Non-pigmented ciliary epithelial cell (primary cell): ENCODE data around the gene RNF114.
"Not testable (repeated sequence)": the region's sequence is repeated elsewhere in the genome, so short reads cannot be mapped to it uniquely, and the experiment has no call there.

Experiments
- DNase-seq: peaks from one replicate; pipeline ENCODE4 v3.0.0-alpha.2; 2010; ENCODE audit warnings: low read depth

The RNF114 gene

GRCh38 chr20:49928411-49929141 is 7.6 kb upstream of the RNF114 start:
- DNase-seq, result peak; percentile 65

DNA sequence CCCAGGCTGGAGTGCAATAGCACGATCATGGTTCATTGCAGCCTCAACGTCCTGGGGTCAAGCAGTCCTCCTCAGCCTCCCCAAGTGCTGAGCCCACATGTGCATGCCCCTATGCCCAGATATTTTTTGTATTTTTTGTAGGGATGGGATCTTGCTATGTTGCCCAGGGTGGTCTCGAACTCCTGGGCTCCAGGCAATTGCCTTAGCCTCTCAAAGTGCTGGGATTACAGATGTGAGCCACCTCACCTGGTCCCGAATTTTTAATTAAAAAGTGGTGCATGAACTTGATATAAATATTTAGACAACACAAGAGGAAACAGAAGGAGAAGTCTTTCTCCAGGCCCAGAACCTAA is 7.1 kb upstream of the RNF114 start:
- DNase-seq, result no peak

- DNase-seq, result no peak
Measured at GRCh38 chr20:49935746-49936152, 448 bp upstream of the RNF114 start.

DNA sequence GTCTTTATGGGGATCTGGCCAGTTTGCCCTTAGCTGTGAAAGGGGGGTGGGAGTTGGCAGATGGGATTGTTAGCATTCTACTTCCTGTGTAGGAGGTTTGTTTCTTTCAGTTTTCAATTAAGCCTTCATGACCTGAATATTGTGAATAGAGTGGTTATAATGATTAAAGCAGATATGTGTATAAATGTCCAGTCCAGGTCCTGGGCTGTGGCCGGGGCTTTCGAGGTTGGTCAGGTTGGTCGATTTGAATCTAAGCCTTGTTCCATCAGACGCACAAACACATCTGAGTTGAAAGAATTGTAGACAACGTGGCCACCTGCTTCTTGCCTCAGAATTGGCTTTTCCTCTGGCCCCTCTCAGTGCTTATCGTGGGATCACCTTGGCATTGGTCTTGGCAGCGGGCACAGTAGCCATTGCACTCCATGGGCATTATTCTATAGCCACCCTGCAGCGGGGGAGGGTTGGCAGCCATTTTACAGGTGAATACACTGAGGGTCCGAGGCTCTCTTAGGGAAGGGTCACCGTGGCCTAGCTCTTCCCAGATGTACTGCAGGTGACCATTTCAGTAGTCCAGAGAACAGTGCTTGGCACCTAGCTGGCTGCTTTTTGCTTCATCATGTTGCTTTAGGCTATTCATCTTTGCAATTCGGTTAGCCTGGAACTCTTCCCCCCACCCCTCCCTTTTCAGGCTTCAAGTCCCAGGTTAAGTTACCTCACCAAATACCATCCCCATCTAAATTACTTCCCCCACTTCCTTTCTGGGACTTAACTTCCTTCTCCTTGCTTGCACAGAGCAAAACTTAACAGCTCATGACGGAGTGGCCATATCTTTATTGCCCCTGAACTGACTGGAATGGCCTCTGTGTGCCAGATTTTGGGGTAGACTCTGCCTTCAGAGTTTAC is 1.1 kb downstream of the RNF114 start:
- DNase-seq, result no peak

DNA sequence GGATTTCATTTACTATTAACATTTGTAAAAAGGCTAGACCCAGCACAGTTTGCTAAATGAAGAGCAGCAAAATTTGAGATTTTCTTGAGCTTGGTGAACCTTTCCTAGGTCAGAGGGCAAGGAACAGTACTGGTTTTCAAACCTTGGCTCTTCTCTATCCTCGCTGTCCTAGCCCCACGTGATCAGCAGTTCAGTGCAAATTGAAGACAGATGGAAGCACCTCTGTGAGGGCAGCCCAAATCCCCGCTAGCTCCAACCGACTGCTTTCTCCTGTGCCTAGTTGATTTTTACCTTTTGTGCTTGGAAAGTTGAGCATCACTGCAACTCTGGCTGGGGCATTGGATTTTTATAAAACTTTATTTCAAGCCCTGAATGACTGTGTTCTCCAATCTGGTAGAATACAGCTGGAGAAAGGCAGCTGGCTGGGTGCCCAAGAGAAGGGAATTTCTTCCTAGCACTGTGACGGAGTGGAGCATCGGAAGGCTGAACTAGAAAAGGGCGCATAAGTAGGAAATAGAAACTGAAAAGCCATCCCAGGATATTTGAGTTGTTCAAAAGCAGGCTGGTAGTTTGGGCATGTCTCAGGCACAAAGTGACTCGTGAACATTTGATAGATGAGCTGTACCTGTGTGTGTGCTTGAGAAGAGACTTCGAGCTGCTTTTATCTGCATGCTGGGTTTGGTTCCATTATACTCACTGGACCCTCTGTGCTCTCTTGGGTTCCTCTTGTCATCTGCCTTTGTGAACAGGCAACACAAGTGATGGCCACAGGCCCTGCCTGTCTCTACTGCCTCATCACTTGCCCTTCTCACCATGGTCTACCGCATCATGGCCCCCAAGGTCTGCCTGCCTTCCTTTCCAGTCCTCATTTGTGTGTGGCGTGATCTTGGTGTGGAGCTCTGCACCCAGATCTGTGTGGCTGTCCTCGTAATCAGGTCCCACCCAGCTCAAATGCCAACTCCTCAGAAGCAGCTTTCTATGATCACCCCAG is 2.3 kb downstream of the RNF114 start:
- no peak for DNase-seq

DNA sequence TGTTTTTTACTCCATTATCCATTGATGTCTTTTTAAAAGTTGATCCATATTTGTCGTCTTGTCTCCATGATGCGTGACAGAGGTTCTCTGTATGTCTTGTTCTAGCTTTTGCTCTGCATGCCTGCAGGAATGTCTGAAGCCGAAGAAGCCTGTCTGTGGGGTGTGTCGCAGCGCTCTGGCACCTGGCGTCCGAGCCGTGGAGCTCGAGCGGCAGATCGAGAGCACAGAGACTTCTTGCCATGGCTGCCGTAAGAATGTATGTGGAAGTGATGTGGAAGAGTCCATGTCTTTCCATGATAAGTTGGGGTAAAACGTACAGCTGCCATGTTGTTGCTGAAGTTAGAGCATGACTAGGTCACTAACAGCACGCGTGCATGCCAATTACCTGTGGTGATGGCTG is 5.3 kb downstream of the RNF114 start:
- no peak for DNase-seq

GRCh38 chr20:49942303-49942702 is 6.1 kb downstream of the RNF114 start:
- DNase-seq, result no peak

- DNase-seq, result no peak
Measured at GRCh38 chr20:49942942-49943341, 6.7 kb downstream of the RNF114 start.

DNA sequence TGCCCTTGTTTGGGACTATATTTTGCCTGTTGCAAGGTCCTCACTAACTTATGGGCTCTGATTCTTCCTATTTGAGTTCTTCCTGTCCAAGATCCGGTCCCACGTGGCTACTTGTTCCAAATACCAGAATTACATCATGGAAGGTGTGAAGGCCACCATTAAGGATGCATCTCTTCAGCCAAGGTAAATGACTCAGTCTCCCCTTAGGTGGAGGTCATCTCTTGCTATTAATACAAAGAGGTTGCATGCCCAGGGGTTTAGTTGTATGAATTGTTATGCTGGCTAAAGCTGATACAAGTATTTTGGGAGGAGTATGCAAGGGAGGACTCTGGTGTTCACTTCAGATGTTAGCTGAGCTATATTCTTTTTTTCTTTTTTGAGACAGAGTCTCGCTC is 9.1 kb downstream of the RNF114 start:
- DNase-seq, result no peak

DNA sequence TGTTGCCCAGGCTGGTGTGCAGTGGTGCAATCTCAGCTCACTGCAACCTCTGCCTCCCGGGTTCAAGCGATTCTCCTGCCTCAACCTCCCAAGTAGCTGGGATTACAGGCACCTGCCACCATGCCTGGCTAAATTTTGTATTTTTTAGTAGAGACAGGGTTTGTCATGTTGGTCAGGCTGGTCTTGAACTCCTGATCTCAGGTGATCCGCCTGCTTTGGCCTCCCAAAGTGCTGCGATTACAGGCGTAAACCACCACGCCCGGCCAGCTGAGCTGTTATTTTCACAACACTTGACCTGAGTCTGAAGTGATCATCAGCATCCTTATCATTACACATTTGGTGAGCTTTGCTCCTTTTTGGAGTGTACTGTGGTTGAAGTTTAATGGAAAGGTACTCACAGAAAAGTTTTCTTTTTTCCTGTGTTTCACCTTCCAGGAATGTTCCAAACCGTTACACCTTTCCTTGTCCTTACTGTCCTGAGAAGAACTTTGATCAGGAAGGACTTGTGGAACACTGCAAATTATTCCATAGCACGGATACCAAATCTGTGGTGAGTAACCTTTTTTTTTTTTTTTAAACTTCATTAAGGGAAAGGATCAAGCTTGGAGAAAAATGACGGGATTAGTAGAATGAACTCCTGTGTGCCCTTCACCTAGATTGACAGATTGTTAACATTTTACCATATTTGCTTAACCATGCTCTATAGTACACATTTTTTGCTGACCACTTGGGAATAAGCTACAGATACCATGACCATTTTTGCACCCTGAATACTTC is 9.7 kb downstream of the RNF114 start:
- no peak for DNase-seq

- DNase-seq, result no peak
Measured at GRCh38 chr20:49948178-49948577, 12.0 kb downstream of the RNF114 start.

DNA sequence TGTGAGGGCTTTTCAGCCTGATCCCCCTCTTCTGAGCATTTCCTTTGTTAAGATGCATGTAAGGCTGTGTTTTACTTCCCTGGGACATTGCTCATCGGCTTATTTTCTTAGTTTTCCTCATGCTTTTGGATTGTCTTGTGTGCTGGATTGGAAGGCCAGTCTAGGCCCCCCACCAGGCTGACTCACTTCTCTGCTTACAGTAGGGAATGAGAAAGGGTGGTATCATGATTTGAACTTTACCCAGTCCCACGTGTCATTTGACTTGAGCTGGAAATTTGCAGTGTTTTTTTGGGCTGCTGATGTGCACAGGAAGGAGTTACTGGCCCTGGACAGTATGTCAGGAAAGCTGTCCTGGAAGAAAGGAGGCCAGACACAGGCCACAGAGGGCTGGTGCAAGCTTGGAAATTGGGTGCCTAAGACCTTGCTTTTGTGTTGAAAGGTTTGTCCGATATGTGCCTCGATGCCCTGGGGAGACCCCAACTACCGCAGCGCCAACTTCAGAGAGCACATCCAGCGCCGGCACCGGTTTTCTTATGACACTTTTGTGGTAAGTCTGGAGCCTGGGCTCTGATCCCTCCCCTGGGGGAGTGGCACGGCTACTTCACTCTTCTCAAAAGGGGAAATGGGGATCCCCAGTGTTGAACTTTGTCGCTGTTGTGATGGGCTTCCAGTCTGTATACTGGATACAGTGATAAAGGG is 12.8 kb downstream of the RNF114 start:
- peak; percentile 83 for DNase-seq

- no peak for DNase-seq
Measured at GRCh38 chr20:49951151-49951550, 15.0 kb downstream of the RNF114 start.

DNA sequence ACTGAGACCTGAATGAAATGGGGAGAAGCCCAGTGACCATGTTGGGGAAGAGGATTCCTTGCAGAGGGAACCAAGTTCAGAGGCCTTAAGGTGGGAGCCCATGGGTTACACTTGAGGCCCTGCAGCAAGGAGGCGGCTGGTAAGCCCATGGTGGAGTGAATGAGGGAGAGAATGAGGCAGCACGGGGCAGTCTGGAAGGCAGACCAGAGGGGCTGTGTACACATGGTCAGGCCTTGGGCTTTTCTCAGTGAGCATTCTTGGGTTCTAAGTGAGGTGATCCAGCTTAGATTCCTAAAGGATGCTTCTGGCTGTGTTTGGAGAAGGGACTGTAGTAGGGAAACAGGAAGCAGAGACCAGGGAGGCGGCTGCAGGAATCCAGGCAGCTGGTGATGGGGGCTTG is 19.0 kb downstream of the RNF114 start:
- no peak for DNase-seq

DNA sequence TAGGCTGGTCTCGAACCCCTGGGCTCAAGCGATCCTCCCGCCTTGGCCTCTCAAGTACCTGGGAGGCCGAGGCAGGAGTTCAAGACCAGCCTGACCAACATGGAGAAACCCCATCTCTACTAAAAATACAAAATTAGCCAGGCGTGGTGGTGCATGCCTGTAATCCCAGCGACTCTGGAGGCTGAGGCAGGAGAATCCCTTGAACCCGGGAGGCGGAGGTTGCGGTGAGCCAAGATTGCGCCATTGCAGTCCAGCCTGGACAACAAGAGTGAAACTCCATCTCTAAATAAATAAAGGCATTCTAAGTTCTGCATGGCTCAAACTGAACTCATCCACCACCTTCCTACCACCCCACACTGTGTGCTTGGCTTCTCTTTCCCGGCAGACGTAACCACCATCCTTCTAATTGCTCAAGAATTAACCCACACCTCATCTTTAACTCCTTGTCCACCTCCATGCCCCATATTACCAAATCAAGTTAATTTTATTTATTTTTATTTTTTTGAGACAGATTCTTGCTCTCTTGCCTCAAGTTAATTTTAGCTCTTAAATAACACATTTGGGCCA is 19.7 kb downstream of the RNF114 start:
- not testable (repeated sequence) for DNase-seq

GRCh38 chr20:49956689-49957088 is 20.5 kb downstream of the RNF114 start:
- no peak for DNase-seq

GRCh38 chr20:49957089-49957938 is 21.1 kb downstream of the RNF114 start:
- DNase-seq, result not testable (repeated sequence)

DNA sequence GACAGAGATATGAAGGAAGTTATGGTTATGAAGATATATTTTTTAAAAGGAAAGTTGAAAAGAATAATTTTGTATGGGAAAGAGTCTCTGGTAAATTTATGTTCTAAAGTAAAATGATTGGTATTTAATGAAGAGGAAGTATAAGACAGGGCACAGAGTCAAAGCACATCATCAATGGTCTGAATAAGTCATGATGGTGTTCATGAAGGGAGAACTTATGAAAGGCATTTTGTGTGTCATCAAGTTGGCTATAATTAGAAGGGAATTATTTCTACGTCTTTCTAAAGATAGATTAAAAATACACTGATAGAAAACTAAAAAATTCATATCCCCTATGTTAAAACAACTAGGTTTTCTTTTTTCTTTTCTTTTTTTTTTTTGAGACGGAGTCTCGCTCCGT is 25.2 kb downstream of the RNF114 start:
- no peak for DNase-seq

DNA sequence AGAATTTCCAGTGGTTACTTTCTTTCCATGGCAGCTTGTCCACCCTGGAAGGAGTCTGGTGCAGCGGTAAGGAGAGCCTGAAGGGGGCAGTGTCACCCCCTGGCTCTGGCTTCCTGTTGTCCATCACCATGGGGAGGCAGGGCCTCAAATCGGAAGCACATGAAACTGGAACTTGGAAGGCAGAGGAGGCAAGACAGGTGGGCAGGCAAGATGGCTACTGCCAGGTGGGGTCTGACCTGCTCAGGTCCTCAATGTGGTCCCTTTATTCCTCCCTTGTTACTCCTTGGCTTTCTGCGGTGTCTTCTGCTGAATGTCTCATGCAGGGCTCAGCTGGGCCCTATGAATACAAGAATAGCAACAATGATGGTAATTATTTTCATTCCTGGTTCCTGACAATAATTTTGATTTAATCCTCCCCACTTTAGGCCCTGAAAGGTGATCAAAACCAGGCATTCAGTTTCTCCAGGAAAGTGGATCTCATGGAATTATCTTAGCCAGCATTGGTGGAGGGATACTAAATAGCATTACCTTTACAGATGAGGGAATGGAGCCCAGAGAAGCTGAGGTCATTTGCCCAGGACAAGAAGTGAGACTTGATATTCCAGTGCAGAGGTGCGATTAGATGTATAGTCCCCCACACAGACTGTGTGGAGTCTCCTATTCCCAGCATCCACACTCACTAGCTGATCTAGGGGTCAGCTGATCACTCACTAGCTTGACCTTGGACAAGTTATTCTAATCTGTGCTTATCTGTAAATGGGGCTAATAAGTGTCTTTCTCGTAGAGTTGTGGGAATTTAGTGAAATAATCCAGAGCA is 29.0 kb downstream of the RNF114 start:
- DNase-seq, result no peak
